Transverse colon (tissue), 4 donors: ENCODE data around the gene DPYSL5. TPM values are rescaled to one million over a fixed set of nuclear protein-coding genes. Genes with fewer than 3 reads are reported as not detected.

ENCODE experiments used
- DNase-seq: peaks from one replicate; pipeline ENCODE4 v3.0.0-alpha.2; 2019
- H3K27ac ChIP-seq, 4 donors: fragments of 200-600 bp; sonication (generic); 2 replicates each; pipeline ENCODE4 v1.5.1; 2016 to 2018; ENCODE audit warnings: inconsistent platforms in 4 of 4
- H3K27me3 ChIP-seq: fragments of 200-600 bp; sonication (generic); 2 replicates; pipeline ENCODE4 v1.5.1; 2017; ENCODE audit warnings: inconsistent platforms
- H3K36me3 ChIP-seq, 4 donors: fragments of 200-600 bp; sonication (generic); 2 replicates each; pipeline ENCODE4 v1.5.1; 2017 to 2019; ENCODE audit warnings: inconsistent platforms in 4 of 4
- H3K4me1 ChIP-seq, 4 donors: fragments of 200-600 bp; sonication (generic); 2 replicates each; pipeline ENCODE4 v1.5.1; 2017 to 2020; ENCODE audit warnings: inconsistent platforms in 4 of 4
- H3K4me3 ChIP-seq, 4 donors: fragments of 200-600 bp; sonication (generic); 1 replicate in 1 of 4; 2 replicates in 3 of 4; pipeline versions ENCODE4 v1.5.1 to v1.6.1; 2017 to 2019; ENCODE audit warnings: inconsistent platforms in 4 of 4
- H3K9me3 ChIP-seq, 2 donors: fragments of 200-600 bp; sonication (generic); 2 replicates each; pipeline ENCODE4 v1.5.1; 2017 to 2019; ENCODE audit warnings: inconsistent platforms in 2 of 2
- EP300 ChIP-seq: sonication (generic); formaldehyde crosslinking; IDR thresholded peaks from one replicate; pipeline ENCODE4 v1.6.1; 2017; ENCODE audit warnings: antibody characterized with exemption, low read depth
- POLR2A ChIP-seq: fragments of 450-650 bp; IDR thresholded peaks from one replicate; pipeline ENCODE4 v1.6.1; 2016; ENCODE audit warnings: antibody characterized with exemption, mild to moderate bottlenecking, moderate library complexity
- POLR2AphosphoS5 ChIP-seq, 3 donors: sonication (generic); formaldehyde crosslinking; IDR thresholded peaks; one replicate each; pipeline ENCODE4 v1.6.1; 2016; ENCODE audit warnings: antibody characterized with exemption in 3 of 3
- WGBS, 2 donors: methylation state at CpG; one replicate each; pipeline ENCODE4 v1.1.5; 2018; ENCODE audit warnings: low coverage in 1 of 2; 5-methylcytosine and 5-hydroxymethylcytosine counted together
- in situ Hi-C, 4 donors: fragments of 200-750 bp; cut with MboI; loops; one replicate each; pipeline versions ENCODE4 v1.15.0 to v1.15.1; 2017; ENCODE audit warnings: low sequenced_read_pairs in 3 of 4, low pct_ligation_motif_present in 1 of 4, low pct_unique_long_range_greater_than_20kb in 1 of 4
- intact Hi-C: fragments of 100-400 bp; cut with DNase I; formaldehyde crosslinking; loops from one replicate; pipeline ENCODE4 v1.15.1; 2023; ENCODE audit warnings: low total_unique reads
- total RNA-seq, 4 donors: library from RNA; depleted of rRNA; stranded (reverse); fragments of >200 nt; gene quantifications; one replicate each; pipeline ENCODE4 v1.1.0, GENCODE V29; 2016
- TF ChIP-seq, protein P1 (sequence below), 5 experiments: fragments of 200-600 bp in 3 of 5; fragments of 450-650 bp in 2 of 5; sonication (generic) in 3 of 5; IDR thresholded peaks; 1 replicate in 2 of 5; 2 replicates in 3 of 5; pipeline ENCODE4 v1.5.1; 2016 to 2017; ENCODE audit warnings: antibody characterized with exemption in 5 of 5, inconsistent platforms in 3 of 5, mild to moderate bottlenecking in 2 of 5, moderate library complexity in 1 of 5

The DPYSL5 gene
- total RNA-seq, 4 donors from 2014 or later: 0.32 TPM; not detected in 3

DNA sequence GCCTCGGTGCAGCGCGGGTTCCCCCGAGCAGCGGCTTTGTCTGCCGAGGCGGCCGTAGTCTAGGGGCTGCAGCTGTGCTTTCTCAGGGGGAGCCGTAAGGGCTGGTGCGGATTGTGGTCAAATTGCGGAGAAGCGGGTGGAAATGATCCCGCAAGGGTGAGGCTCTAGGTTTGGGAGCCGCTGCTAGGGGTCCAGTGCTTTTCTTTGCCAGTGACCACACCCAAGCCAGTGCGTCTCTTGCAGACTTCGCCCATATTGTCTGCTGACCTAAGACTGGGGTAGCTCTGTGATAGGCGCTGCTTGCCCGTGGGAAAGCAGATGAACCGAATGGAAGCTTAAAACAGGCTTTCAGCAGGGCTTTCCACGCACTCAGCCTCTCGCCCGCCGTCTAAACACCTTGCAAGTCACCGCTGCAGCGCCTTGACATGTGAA, 2.1 kb downstream of the DPYSL5 start:
- H3K27me3 ChIP-seq: peaks cover 98% of the 10 kb centered on the region
- 45% methylated on average over 16 of the region's 25 CpGs; no CpG with 5 or more reads in 1 of the 2 donors for WGBS, 2 donors
- H3K4me1 ChIP-seq: peaks cover 23 to 35% (median 29%) of the 10 kb centered on the region in 4 donors
- H3K9me3 ChIP-seq: no peaks in the 10 kb centered on the region
- H3K36me3 ChIP-seq: no peaks in the 10 kb centered on the region
- TF ChIP-seq, protein P1, sequence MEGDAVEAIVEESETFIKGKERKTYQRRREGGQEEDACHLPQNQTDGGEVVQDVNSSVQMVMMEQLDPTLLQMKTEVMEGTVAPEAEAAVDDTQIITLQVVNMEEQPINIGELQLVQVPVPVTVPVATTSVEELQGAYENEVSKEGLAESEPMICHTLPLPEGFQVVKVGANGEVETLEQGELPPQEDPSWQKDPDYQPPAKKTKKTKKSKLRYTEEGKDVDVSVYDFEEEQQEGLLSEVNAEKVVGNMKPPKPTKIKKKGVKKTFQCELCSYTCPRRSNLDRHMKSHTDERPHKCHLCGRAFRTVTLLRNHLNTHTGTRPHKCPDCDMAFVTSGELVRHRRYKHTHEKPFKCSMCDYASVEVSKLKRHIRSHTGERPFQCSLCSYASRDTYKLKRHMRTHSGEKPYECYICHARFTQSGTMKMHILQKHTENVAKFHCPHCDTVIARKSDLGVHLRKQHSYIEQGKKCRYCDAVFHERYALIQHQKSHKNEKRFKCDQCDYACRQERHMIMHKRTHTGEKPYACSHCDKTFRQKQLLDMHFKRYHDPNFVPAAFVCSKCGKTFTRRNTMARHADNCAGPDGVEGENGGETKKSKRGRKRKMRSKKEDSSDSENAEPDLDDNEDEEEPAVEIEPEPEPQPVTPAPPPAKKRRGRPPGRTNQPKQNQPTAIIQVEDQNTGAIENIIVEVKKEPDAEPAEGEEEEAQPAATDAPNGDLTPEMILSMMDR (IDR thresholded peaks at IDR 0.05): no peak
- TF ChIP-seq POLR2A (no peak), POLR2AphosphoS5 (IDR thresholded peaks at IDR 0.05) (no peak), EP300 (no peak)
- DNase-seq: no peak
- no peak overlapping the region for H3K4me3 ChIP-seq
- in situ Hi-C loops (loop anchor here in 3 of 4 donors (10.0 kb wide), 2 partner anchors 75 to 95 kb away; no protein-coding TSS in a partner anchor), intact Hi-C loops (loop anchor here (5.0 kb wide), 1 partner anchor 92 kb away; no protein-coding TSS in a partner anchor)
- H3K27ac ChIP-seq: no peak overlapping the region

DNA sequence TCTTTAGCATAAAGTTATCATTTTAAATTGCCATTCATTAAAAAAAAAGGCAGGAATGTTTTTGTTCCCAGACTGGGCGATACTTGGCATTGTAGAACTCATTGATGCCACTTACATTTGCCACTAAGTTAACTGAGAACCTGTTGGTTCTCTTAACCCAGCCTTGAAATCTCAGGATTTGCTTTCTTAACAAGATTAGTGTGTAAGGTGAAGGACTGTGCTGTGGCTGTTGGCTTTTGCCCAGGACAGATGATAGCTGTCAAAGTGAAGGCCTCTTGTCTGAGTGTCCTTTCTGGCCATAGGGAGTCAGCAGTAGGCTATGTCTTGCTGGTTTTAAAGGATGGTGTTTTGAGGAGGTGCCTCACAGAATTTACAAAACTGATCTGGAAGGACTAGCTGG, 2.6 kb downstream of the DPYSL5 start:
- no peak for DNase-seq
- H3K9me3 ChIP-seq: no peaks in the 10 kb centered on the region
- in situ Hi-C loops: no loop called here
- H3K27ac ChIP-seq: no peak overlapping the region
- H3K36me3 ChIP-seq: no peaks in the 10 kb centered on the region
- H3K4me1 ChIP-seq: peaks cover 23 to 35% (median 29%) of the 10 kb centered on the region in 4 donors
- H3K4me3 ChIP-seq: no peak overlapping the region
- H3K27me3 ChIP-seq: peaks cover 98% of the 10 kb centered on the region
- no peak for TF ChIP-seq POLR2A
- no peak for TF ChIP-seq POLR2AphosphoS5 (IDR thresholded peaks at IDR 0.05)
- TF ChIP-seq EP300: no peak
- TF ChIP-seq, protein P1 (IDR thresholded peaks at IDR 0.05): no peak
- 82 to 83% methylated on average over 1 of the region's 1 CpG for WGBS, 2 donors
- intact Hi-C loops: no loop called here

DNA sequence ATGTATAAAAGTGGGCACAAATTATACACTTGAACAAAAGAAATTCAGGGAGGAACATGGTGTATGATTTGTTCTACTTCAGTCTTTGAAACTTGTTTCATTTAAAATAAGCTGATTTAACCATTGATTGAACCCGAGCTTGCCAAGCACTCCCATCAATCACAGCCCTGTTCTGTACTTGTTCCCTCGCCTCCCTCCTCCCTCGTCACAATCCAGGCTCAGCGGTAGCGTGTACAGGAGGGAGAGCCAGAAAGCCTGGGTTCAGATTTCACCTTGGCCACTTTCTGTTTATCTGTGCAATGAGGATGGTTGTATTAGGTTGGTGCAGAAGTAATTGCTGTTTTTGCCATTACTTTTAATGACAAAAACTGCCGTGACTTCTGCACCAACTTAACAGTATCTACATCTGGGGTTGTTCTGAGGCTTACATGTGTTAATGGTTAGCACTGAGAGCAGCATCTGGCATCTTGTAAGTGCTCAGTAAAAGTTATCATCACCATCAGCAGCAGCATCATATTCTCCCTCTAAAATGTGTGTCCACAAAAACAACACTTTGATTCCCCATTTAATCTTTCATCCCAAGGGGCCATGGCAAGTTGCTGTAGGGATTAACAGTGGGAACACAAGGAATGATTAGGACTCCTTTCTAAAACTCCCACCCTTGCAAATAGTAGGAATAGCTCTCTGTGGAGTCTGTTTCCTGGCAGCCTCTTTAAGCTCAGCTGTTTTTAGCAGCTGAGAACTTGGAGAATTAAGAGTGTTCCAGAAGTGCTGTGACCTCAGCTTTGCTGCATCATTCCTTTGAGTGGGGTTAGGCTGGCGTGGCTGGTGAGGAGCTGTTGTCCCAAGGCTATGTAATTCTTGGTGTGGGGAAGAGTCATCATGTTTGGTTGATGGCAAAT, 4.7 kb downstream of the DPYSL5 start:
- no peak for DNase-seq
- in situ Hi-C loops: no loop called here
- 55 to 76% methylated on average over 5 to 7 of the region's 7 CpGs for WGBS, 2 donors
- intact Hi-C loops: no loop called here
- H3K9me3 ChIP-seq: no peaks in the 10 kb centered on the region
- H3K4me3 ChIP-seq: no peak overlapping the region
- H3K27ac ChIP-seq: no peak overlapping the region
- no peaks in the 10 kb centered on the region for H3K36me3 ChIP-seq
- peaks cover 98% of the 10 kb centered on the region for H3K27me3 ChIP-seq
- peaks cover 16 to 23% (median 22%) of the 10 kb centered on the region in 4 donors for H3K4me1 ChIP-seq
- TF ChIP-seq POLR2A (no peak), POLR2AphosphoS5 (IDR thresholded peaks at IDR 0.05) (no peak), EP300 (no peak)
- TF ChIP-seq, protein P1 (IDR thresholded peaks at IDR 0.05): no peak

DNA sequence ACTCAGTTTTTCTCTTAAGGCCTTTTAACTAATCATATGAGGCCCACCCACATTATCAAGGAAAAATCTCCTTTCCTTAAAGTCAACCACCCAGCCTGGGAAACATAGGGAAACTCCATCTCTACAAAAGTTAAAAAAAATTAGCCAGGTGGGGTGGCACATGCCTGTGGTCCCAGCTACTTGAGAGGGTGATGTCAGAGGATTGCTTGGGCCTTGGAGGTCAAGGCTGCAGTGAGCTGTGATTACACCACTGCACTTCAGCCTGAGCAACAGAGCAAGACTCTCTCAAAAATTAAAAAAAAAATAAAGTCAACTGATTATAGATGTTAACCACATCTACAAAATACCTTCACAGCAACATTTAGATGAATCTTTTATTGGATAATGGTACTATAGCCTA, 5.8 kb downstream of the DPYSL5 start:
- no peak for DNase-seq
- intact Hi-C loops: no loop called here
- Histone ChIP-seq H3K4me3 (no peak overlapping the region), H3K27me3 (peaks cover 97% of the 10 kb centered on the region), H3K4me1 (peaks cover 8 to 12% (median 12%) of the 10 kb centered on the region in 4 donors), H3K36me3 (no peaks in the 10 kb centered on the region), H3K27ac (no peak overlapping the region), H3K9me3 (no peaks in the 10 kb centered on the region)
- in situ Hi-C loops: no loop called here
- no peak for TF ChIP-seq POLR2AphosphoS5 (IDR thresholded peaks at IDR 0.05)
- TF ChIP-seq, protein P1 (IDR thresholded peaks at IDR 0.05): no peak
- no peak for TF ChIP-seq EP300
- no peak for TF ChIP-seq POLR2A
